MM.1S (cell line): ENCODE data around the gene PPP2R5C.

Source experiments
- CTCF ChIP-seq: fragments of 300-600 bp; sonication (generic); IDR thresholded peaks from 2 replicates; pipeline ENCODE4 v1.5.1; 2016; ENCODE audit warnings: antibody characterized with exemption, low read length, mixed read lengths
- EZH2 ChIP-seq: fragments of 300-600 bp; sonication (generic); optimal IDR thresholded peaks from 2 replicates; pipeline ENCODE3; 2017; ENCODE audit warnings: low read depth, mild to moderate bottlenecking, antibody characterized with exemption, low read length, mixed read lengths
- EZH2phosphoT487 ChIP-seq: fragments of 300-600 bp; sonication (generic); IDR thresholded peaks from 2 replicates; pipeline ENCODE4 v1.6.1; 2018; ENCODE audit warnings: antibody characterized with exemption, low read length

- TF ChIP-seq CTCF (no peak), EZH2 (no peak), EZH2phosphoT487 (no peak)
These were observed 137.8 kb downstream of the PPP2R5C start for GRCh38 chr14:101899263-101899662.
